Stimulated activated naive CD8-positive, alpha-beta T cell treated with anti-CD3 and anti-CD28 coated beads, Interleukin-15, amount 100 ng/mL, for 72 hours (primary cell): ENCODE measurements around the gene TRIML1.
"Not testable (repeated sequence)": the region's sequence is repeated elsewhere in the genome, so short reads cannot be mapped to it uniquely, and the experiment has no call there.

Source experiments
- ATAC-seq: fragments of 150-1000 bp; cut with Tn5 transposase; 2 replicates; pipeline ENCODE4 v1.10.0; 2021; ENCODE audit warnings: mild to moderate bottlenecking, moderate library complexity
- DNase-seq, 2 donors: peaks; one replicate each; pipeline ENCODE4 v3.0.0; 2021 to 2022
- H3K27ac Mint-ChIP-seq, 2 donors: one replicate each; pipeline ENCODE4 v1.8.0; 2022; ENCODE audit warnings: mild to moderate bottlenecking in 2 of 2, mixed read lengths in 2 of 2, moderate library complexity in 2 of 2
- H3K27me3 Mint-ChIP-seq: one replicate; pipeline ENCODE4 v1.8.0; 2022; ENCODE audit warnings: mixed read lengths
- H3K4me1 Mint-ChIP-seq: one replicate; pipeline ENCODE4 v1.8.0; 2022; ENCODE audit warnings: mild to moderate bottlenecking, mixed read lengths
- H3K4me3 Mint-ChIP-seq, 2 donors: one replicate each; pipeline ENCODE4 v1.8.0; 2022; ENCODE audit warnings: mild to moderate bottlenecking in 2 of 2, mixed read lengths in 2 of 2, moderate library complexity in 1 of 2
- H3K9me3 Mint-ChIP-seq, 2 donors: one replicate each; pipeline ENCODE4 v1.8.0; 2022; ENCODE audit warnings: mixed read lengths in 2 of 2

Gene TRIML1

DNA sequence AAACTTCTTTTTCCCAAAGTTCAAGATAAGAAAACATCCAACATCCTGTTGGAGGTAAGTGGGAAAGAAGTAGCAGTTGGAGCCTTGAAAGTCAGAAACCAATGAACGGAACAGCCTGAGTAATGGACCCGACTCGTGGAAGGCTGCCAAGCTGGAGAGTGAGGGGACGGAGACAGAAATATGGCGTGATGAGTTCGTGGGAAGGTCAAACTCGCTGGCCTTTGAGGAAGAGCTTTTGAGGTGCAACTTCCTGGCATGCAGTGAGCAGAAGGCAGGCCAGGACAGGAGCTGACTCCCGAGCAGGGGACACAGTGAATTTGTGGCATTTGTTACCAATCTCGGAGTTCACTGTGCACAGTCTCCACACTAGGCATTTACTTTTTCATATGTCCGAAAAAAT lies 1.0 kb upstream of the TRIML1 start:
- H3K4me3 Mint-ChIP-seq = no peak overlapping the region
- H3K4me1 Mint-ChIP-seq = no peaks in the 10 kb centered on the region
- no peak for ATAC-seq
- H3K27ac Mint-ChIP-seq = no peak overlapping the region
- peaks cover 4 to 7% of the 10 kb centered on the region in 2 donors for H3K9me3 Mint-ChIP-seq
- no peaks in the 10 kb centered on the region for H3K27me3 Mint-ChIP-seq
- no peak for DNase-seq

GRCh38 chr4:188139671-188140070 lies 430 bp downstream of the TRIML1 start:
- Mint-ChIP-seq H3K4me1 (no peaks in the 10 kb centered on the region), H3K27me3 (no peaks in the 10 kb centered on the region), H3K27ac (no peak overlapping the region), H3K4me3 (no peak overlapping the region), H3K9me3 (peaks cover 0 to 9% of the 10 kb centered on the region in 2 donors)
- no peak for ATAC-seq
- no peak for DNase-seq

GRCh38 chr4:188143731-188144130 lies 4.5 kb downstream of the TRIML1 start:
- no peak overlapping the region for H3K27ac Mint-ChIP-seq
- no peak overlapping the region for H3K4me3 Mint-ChIP-seq
- peaks cover 0 to 5% of the 10 kb centered on the region in 2 donors for H3K9me3 Mint-ChIP-seq
- no peaks in the 10 kb centered on the region for H3K4me1 Mint-ChIP-seq
- no peaks in the 10 kb centered on the region for H3K27me3 Mint-ChIP-seq
- ATAC-seq (no peak), DNase-seq (no peak)

GRCh38 chr4:188145601-188146000 lies 6.4 kb downstream of the TRIML1 start:
- Mint-ChIP-seq H3K4me1 (no peaks in the 10 kb centered on the region), H3K27me3 (no peaks in the 10 kb centered on the region), H3K27ac (no peak overlapping the region), H3K9me3 (peaks cover 0 to 5% of the 10 kb centered on the region in 2 donors), H3K4me3 (no peak overlapping the region)
- DNase-seq = no peak
- ATAC-seq = no peak

DNA sequence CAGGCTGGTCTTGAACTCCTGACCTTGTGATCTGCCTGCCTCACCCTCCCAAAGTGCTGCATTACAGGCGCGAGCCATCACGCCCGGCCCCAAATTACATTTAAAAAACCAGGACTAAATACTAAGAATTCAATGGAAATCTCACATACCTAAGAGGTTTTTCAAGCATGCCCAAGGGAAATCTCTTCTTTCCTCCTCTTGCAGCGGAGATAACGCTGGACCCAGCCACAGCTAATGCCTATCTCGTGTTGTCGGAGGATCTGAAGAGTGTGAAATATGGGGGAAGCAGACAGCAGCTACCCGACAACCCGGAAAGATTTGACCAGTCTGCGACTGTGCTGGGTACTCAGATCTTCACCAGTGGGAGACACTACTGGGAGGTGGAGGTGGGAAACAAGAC lies 7.4 kb downstream of the TRIML1 start:
- H3K27ac Mint-ChIP-seq = no peak overlapping the region
- H3K9me3 Mint-ChIP-seq = peaks cover 0 to 5% of the 10 kb centered on the region in 2 donors
- DNase-seq (no peak), ATAC-seq (no peak)
- no peak overlapping the region for H3K4me3 Mint-ChIP-seq
- no peaks in the 10 kb centered on the region for H3K27me3 Mint-ChIP-seq
- H3K4me1 Mint-ChIP-seq = no peaks in the 10 kb centered on the region

DNA sequence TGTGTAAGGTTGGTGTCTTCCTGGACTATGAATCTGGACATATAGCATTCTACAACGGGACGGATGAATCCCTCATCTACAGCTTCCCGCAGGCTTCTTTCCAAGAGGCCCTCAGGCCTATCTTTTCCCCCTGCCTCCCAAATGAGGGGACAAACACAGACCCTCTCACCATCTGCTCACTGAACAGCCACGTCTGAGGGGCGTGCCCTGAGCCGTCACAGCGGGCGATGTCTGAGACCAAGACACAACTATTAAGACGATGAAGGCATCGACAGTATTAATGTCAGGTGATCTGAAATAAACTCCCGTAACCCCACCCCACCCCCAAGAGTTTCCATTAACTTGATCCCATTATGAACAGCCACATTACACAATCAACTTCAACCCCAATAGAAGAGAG lies 7.9 kb downstream of the TRIML1 start:
- ATAC-seq = no peak
- no peak for DNase-seq
- no peaks in the 10 kb centered on the region for H3K27me3 Mint-ChIP-seq
- no peak overlapping the region for H3K4me3 Mint-ChIP-seq
- no peak overlapping the region for H3K27ac Mint-ChIP-seq
- no peaks in the 10 kb centered on the region for H3K4me1 Mint-ChIP-seq
- peaks cover 0 to 5% of the 10 kb centered on the region in 2 donors for H3K9me3 Mint-ChIP-seq

GRCh38 chr4:188147776-188148175 lies 8.5 kb downstream of the TRIML1 start:
- ATAC-seq = no peak
- H3K27ac Mint-ChIP-seq = no peak overlapping the region
- peaks cover 0 to 5% of the 10 kb centered on the region in 2 donors for H3K9me3 Mint-ChIP-seq
- no peaks in the 10 kb centered on the region for H3K4me1 Mint-ChIP-seq
- no peak for DNase-seq
- H3K4me3 Mint-ChIP-seq = no peak overlapping the region
- H3K27me3 Mint-ChIP-seq = no peaks in the 10 kb centered on the region

DNA sequence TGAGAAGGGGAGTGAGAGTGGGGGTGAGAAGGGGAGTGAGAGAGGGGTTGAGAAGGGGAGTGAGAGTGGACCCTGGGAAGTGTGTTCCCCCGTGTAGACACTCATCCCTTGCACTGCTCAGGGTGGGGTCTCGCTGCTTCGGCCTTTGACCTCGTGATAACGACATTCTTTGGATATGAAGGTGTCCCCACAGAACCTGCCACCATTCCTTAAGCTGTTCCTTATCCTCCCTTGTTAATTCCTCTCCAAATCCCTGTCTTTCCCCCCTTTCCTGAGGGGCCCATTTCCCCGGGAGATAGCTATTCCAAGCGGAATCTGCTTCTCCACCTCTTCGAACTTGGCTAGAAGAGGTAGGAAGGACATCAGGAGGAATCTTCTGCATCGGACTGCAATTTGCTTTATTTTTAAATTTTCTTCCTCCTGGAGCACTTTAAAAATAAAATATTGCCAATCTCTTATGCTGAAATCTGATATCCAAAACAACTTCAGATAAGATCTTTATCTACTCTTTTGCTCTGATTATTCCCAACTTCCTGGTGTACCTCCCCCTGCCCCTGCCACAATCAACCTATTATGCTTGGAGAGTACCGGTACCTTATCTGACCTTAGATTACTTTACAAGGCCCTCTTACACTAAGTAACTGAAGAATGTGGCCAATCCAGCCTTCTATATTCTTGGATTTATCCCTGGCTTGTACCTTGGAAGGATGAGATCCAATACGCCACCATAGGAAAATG lies 15.6 kb downstream of the TRIML1 start:
- Mint-ChIP-seq H3K9me3 (peaks cover 9 to 28% of the 10 kb centered on the region in 2 donors), H3K27me3 (no peaks in the 10 kb centered on the region), H3K4me1 (no peaks in the 10 kb centered on the region), H3K4me3 (no peak overlapping the region), H3K27ac (no peak overlapping the region)
- ATAC-seq (no peak), DNase-seq (no peak)

GRCh38 chr4:188158336-188158735 lies 19.1 kb downstream of the TRIML1 start:
- no peak for ATAC-seq
- no peak for DNase-seq
- H3K9me3 Mint-ChIP-seq = peaks cover 13 to 34% of the 10 kb centered on the region in 2 donors
- no peak overlapping the region for H3K4me3 Mint-ChIP-seq
- H3K27ac Mint-ChIP-seq = no peak overlapping the region
- no peaks in the 10 kb centered on the region for H3K27me3 Mint-ChIP-seq
- no peaks in the 10 kb centered on the region for H3K4me1 Mint-ChIP-seq

DNA sequence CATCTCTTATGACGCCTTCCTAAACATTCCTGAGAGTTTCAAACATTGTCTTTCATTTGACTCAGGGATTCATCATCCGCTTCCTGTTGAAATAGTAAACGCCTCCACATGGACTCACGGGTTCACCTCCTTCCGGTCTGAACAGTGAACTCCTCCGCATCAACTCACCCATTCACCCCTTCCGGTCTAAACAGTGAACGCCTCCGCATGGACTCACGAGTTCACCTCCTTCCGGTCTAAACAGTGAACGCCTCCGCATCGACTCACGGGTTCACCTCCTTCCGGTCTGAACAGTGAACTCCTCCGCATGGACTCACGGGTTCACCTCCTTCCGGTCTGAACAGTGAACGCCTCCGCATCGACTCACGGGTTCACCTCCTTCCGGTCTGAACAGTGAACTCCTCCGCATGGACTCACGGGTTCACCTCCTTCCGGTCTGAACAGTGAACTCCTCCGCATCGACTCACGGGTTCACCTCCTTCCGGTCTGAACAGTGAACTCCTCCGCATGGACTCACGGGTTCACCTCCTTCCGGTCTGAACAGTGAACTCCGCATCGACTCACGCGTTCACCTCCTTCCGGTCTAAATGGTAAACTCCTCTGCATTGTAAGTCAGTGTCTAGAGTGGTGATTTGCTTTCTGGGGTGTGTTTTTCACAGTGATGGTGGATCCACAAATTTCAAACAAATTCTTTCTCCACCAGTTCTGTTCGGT lies 20.4 kb downstream of the TRIML1 start:
- DNase-seq, H3K27ac Mint-ChIP-seq, H3K27me3 Mint-ChIP-seq, H3K4me1 Mint-ChIP-seq, H3K4me3 Mint-ChIP-seq, ATAC-seq: not testable (repeated sequence)
- H3K9me3 Mint-ChIP-seq = peaks cover 13 to 34% of the 10 kb centered on the region in 2 donors

- no peak for ATAC-seq
- Mint-ChIP-seq H3K27ac (no peak overlapping the region), H3K9me3 (peaks cover 13 to 28% of the 10 kb centered on the region in 2 donors), H3K27me3 (no peaks in the 10 kb centered on the region), H3K4me1 (no peaks in the 10 kb centered on the region), H3K4me3 (no peak overlapping the region)
- DNase-seq = no peak
Observed at GRCh38 chr4:188160406-188160805, 21.2 kb downstream of the TRIML1 start.

- Mint-ChIP-seq H3K4me3 (no peak overlapping the region), H3K9me3 (peaks cover 13 to 28% of the 10 kb centered on the region in 2 donors), H3K27ac (no peak overlapping the region), H3K27me3 (no peaks in the 10 kb centered on the region), H3K4me1 (no peaks in the 10 kb centered on the region)
- ATAC-seq = no peak
- no peak for DNase-seq
Observed at GRCh38 chr4:188161167-188161566, 21.9 kb downstream of the TRIML1 start.

GRCh38 chr4:188162698-188163097 lies 23.5 kb downstream of the TRIML1 start:
- no peak overlapping the region for H3K4me3 Mint-ChIP-seq
- H3K4me1 Mint-ChIP-seq = no peaks in the 10 kb centered on the region
- H3K9me3 Mint-ChIP-seq = peaks cover 13 to 21% of the 10 kb centered on the region in 2 donors
- DNase-seq (no peak), ATAC-seq (no peak)
- H3K27ac Mint-ChIP-seq = no peak overlapping the region
- no peaks in the 10 kb centered on the region for H3K27me3 Mint-ChIP-seq

- Mint-ChIP-seq H3K27ac (no peak overlapping the region), H3K4me1 (no peaks in the 10 kb centered on the region), H3K4me3 (no peak overlapping the region), H3K9me3 (peaks cover 0 to 20% of the 10 kb centered on the region in 2 donors), H3K27me3 (no peaks in the 10 kb centered on the region)
- ATAC-seq (no peak), DNase-seq (no peak)
Observed at GRCh38 chr4:188168726-188169373, 29.6 kb downstream of the TRIML1 start.

DNA sequence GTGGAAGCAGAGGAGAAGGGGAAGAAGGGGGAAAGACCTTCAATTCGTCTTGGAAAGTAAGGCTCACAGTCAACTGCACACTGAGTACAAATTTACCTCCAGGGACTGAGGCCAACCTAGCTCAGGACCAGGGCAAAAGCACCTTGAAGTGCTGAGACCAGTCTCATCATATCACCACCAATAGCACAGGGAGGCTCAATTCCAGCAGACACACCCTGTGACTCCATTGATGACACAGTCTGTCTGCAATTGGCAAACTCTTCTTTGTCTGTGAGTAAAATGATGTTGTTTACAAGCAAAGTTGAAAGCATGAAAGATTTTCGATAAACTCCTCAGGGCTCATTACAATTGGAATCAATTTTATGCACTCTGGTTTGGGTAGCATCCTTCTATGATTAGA lies 32.3 kb downstream of the TRIML1 start:
- no peak overlapping the region for H3K4me3 Mint-ChIP-seq
- H3K27ac Mint-ChIP-seq = no peak overlapping the region
- no peaks in the 10 kb centered on the region for H3K4me1 Mint-ChIP-seq
- H3K27me3 Mint-ChIP-seq = no peaks in the 10 kb centered on the region
- DNase-seq = no peak
- H3K9me3 Mint-ChIP-seq = peaks cover 0 to 34% of the 10 kb centered on the region in 2 donors
- ATAC-seq = no peak

- Mint-ChIP-seq H3K27me3 (no peaks in the 10 kb centered on the region), H3K9me3 (peaks cover 0 to 30% of the 10 kb centered on the region in 2 donors), H3K27ac (no peak overlapping the region), H3K4me1 (no peaks in the 10 kb centered on the region), H3K4me3 (no peak overlapping the region)
- DNase-seq (no peak), ATAC-seq (no peak)
Observed at GRCh38 chr4:188175288-188175687, 36.0 kb downstream of the TRIML1 start.
